ENCODE measurements around the gene SMAGP. TPM values are rescaled to one million over a fixed set of nuclear protein-coding genes. Genes with fewer than 3 reads are reported as not detected.
A peak's percentile ranks its signal among the peaks of the same experiment; 100 is the strongest.
"Not testable (repeated sequence)": the region's sequence is repeated elsewhere in the genome, so short reads cannot be mapped to it uniquely, and the experiment has no call there.

The SMAGP gene
- 15.7 and 24.5 TPM in 2 replicates for total RNA-seq

GRCh38 chr12:51270067-51270950, at the start of gene SMAGP:
Gene SMAGP, minus strand, starts transcription at chr12:51270415. Its CDS starts 1,137 bp downstream, at chr12:51269278.
- Histone ChIP-seq H3K4me3 (ENCODE audit: low read depth, low read length) (peak within 1 kb of the TSS; percentile 66), H3K36me3 (ENCODE audit: control insufficient read depth, insufficient read depth, low read length) (peaks cover 1% of the 10 kb centered on the region), H3K27me3 (ENCODE audit: control insufficient read depth, insufficient read depth, low read length) (no peaks in the 10 kb centered on the region)
- TF ChIP-seq CTCF (IDR thresholded peaks at IDR 0.05; ENCODE audit: insufficient read depth, low read length, poor library complexity, severe bottlenecking), result no peak
- no peak for DNase-seq (ENCODE audit: low read depth)

GRCh38 chr12:51318846-51319599, 48.8 kb upstream of the SMAGP start:
- TF ChIP-seq CTCF (IDR thresholded peaks at IDR 0.05; ENCODE audit: insufficient read depth, low read length, poor library complexity, severe bottlenecking), result no peak
- H3K4me3 ChIP-seq (ENCODE audit: low read depth, low read length), result no peak overlapping the region
- H3K27me3 ChIP-seq (ENCODE audit: control insufficient read depth, insufficient read depth, low read length), result no peaks in the 10 kb centered on the region
- no peaks in the 10 kb centered on the region for H3K36me3 ChIP-seq (ENCODE audit: control insufficient read depth, insufficient read depth, low read length)
- DNase-seq (ENCODE audit: low read depth), result no peak

- not testable (repeated sequence) for H3K36me3 ChIP-seq (ENCODE audit: control insufficient read depth, insufficient read depth, low read length); DNase-seq (ENCODE audit: low read depth); H3K4me3 ChIP-seq (ENCODE audit: low read depth, low read length); H3K27me3 ChIP-seq (ENCODE audit: control insufficient read depth, insufficient read depth, low read length)
Measured at GRCh38 chr12:51318057-51318806, 48.0 kb upstream of the SMAGP start.

- Histone ChIP-seq H3K4me3 (ENCODE audit: low read depth, low read length) (no peak overlapping the region), H3K27me3 (ENCODE audit: control insufficient read depth, insufficient read depth, low read length) (no peaks in the 10 kb centered on the region), H3K36me3 (ENCODE audit: control insufficient read depth, insufficient read depth, low read length) (no peaks in the 10 kb centered on the region)
- no peak for DNase-seq (ENCODE audit: low read depth)
- TF ChIP-seq CTCF (IDR thresholded peaks at IDR 0.05; ENCODE audit: insufficient read depth, low read length, poor library complexity, severe bottlenecking), result no peak
Measured at GRCh38 chr12:51311389-51311788, 41.2 kb upstream of the SMAGP start.

- TF ChIP-seq CTCF (IDR thresholded peaks at IDR 0.05; ENCODE audit: insufficient read depth, low read length, poor library complexity, severe bottlenecking), result no peak
- Histone ChIP-seq H3K36me3 (ENCODE audit: control insufficient read depth, insufficient read depth, low read length) (no peaks in the 10 kb centered on the region), H3K4me3 (ENCODE audit: low read depth, low read length) (no peak overlapping the region), H3K27me3 (ENCODE audit: control insufficient read depth, insufficient read depth, low read length) (no peaks in the 10 kb centered on the region)
- DNase-seq (ENCODE audit: low read depth), result peak; percentile 82
Measured at GRCh38 chr12:51307655-51308593, 37.7 kb upstream of the SMAGP start.

Measured in kidney epithelial cell (primary cell).